Measurements from ENCODE around the gene TWNK. TPM values are rescaled to one million over a fixed set of nuclear protein-coding genes. Genes with fewer than 3 reads are reported as not detected.

TWNK gene
- total RNA-seq, 1 experiment from 2014 or later, result 38.7 TPM

- no peak overlapping the region for H2BK12ac ChIP-seq (ENCODE audit: insufficient read length, low read depth, low read length)
- no peak overlapping the region for H2AK5ac ChIP-seq (ENCODE audit: insufficient read length, low read length)
- H2BK20ac ChIP-seq (ENCODE audit: low read depth, low read length, poor library complexity, severe bottlenecking), result no peak overlapping the region
- no peak overlapping the region for H3K14ac ChIP-seq (ENCODE audit: insufficient read depth, low read length)
- Mint-ChIP-seq H3K4me3 (no peak overlapping the region; a peak in 1 of 5 replicates), H3K27ac (no peak overlapping the region), H3K9me3 (no peaks in the 10 kb centered on the region; a peak in 2 of 5 replicates), H3K27me3 (ENCODE audit: low read depth) (no peaks in the 10 kb centered on the region; the same call in 1 of the 2 replicates), H3K4me1 (peaks cover 12 to 21% of the 10 kb centered on the region in 2 experiments), H3K36me3 (ENCODE audit: insufficient read depth in 1 of 3, low read depth in 3 of 3) (peaks cover 19 to 46% (median 41%) of the 10 kb centered on the region in 3 experiments; a peak in 6 of 7 replicates)
- no peak overlapping the region for H4K91ac ChIP-seq (ENCODE audit: insufficient read length, low read depth, low read length)
- no peak overlapping the region for H3K9ac ChIP-seq (ENCODE audit: extremely low read depth, insufficient read length, low read length)
- no peak overlapping the region for H4K5ac ChIP-seq (ENCODE audit: insufficient read length, low read depth, low read length)
- H3T11ph ChIP-seq (ENCODE audit: low read length), result no peak overlapping the region
- no peak overlapping the region for H2AFZ ChIP-seq (ENCODE audit: low read length)
- TF ChIP-seq CTCF (conservative IDR thresholded peaks at IDR 0.05), result no peak
- H3K4me1 ChIP-seq (ENCODE audit: insufficient read depth, low read length), result peaks cover under 1% of the 10 kb centered on the region; the same call in 1 of the 2 replicates
- H4K8ac ChIP-seq (replicated peaks; ENCODE audit: insufficient read length, low read depth, low read length), result no peak overlapping the region
- H3K23me2 ChIP-seq (ENCODE audit: insufficient read length, low read depth, low read length, poor library complexity, severe bottlenecking), result peaks cover 16% of the 10 kb centered on the region
- H3K27ac ChIP-seq (ENCODE audit: insufficient read length, low read depth, low read length), result no peak overlapping the region
- DNase-seq, result no peak
- no peak overlapping the region for H2BK5ac ChIP-seq (ENCODE audit: insufficient read length, low read length)
- no peaks in the 10 kb centered on the region for H3K79me1 ChIP-seq (ENCODE audit: insufficient read depth, low read depth, low read length, poor library complexity, severe bottlenecking)
- no peak overlapping the region for H3K4ac ChIP-seq (ENCODE audit: low read depth, low read length)
- no peaks in the 10 kb centered on the region; the same call in 1 of the 2 replicates for H3K79me2 ChIP-seq (ENCODE audit: insufficient read depth, low read length)
- H2BK120ac ChIP-seq (ENCODE audit: low read depth, low read length, poor library complexity, severe bottlenecking), result no peak overlapping the region
- H3K27me3 ChIP-seq (ENCODE audit: insufficient read depth, low read length), result no peaks in the 10 kb centered on the region
- no peak overlapping the region for H3K18ac ChIP-seq (ENCODE audit: insufficient read length, low read depth, low read length)
- H2BK15ac ChIP-seq (ENCODE audit: low read depth, low read length), result no peak overlapping the region
- H3K56ac ChIP-seq (ENCODE audit: insufficient read length, low read depth, low read length), result no peak overlapping the region
- H3K9me3 ChIP-seq (ENCODE audit: control insufficient read depth, low read depth, low read length), result no peaks in the 10 kb centered on the region
- no CpG with 5 or more reads among the region's 18 CpGs for WGBS (ENCODE audit: extremely low coverage, insufficient read length, low lambda C conversion rate)
- H4K20me1 ChIP-seq (ENCODE audit: control insufficient read depth, insufficient read depth, insufficient read length), result no peaks in the 10 kb centered on the region
- no peak overlapping the region for H3K23ac ChIP-seq (ENCODE audit: insufficient read length, low read depth, low read length)
- H3K4me2 ChIP-seq (ENCODE audit: insufficient read depth, insufficient read length, low read length), result no peak overlapping the region
Observed at GRCh38 chr10:101003639-101004206, 16.4 kb downstream of the TWNK start.
